Panc1 (cell line): Measurements from ENCODE around the gene RFPL4AL1. TPM values are rescaled to one million over a fixed set of nuclear protein-coding genes. Genes with fewer than 3 reads are reported as not detected.
A peak's percentile ranks its signal among the peaks of the same experiment; 100 is the strongest.
"Not testable (repeated sequence)": the region's sequence is repeated elsewhere in the genome, so short reads cannot be mapped to it uniquely, and the experiment has no call there.

Experiments
- ATAC-seq: fragments of 200-7000 bp; cut with Tn5 transposase; 2 replicates; pipeline ENCODE4 v1.9.1; 2020; ENCODE audit warnings: mild to moderate bottlenecking, moderate library complexity
- Bru-seq: library from RNA; stranded (reverse); fragments of 400-500 nt; gene quantifications from one replicate; lab custom pipeline; 2021; lab: Mats Ljungman, UMichigan
- BruChase-seq, 2 experiments: library from RNA; stranded (reverse); fragments of 400-500 nt; gene quantifications; one replicate each; lab custom pipeline; 2021; lab: Mats Ljungman, UMichigan
- BruUV-seq: library from RNA; stranded (reverse); fragments of 400-500 nt; replicated peaks from 2 replicates; lab custom pipeline; 2021; lab: Mats Ljungman, UMichigan
- CTCF ChIA-PET: fragments of 300-600 bp; sonication (Branson Sonifier 250); formaldehyde crosslinking; loops from one replicate; lab custom pipeline; 2022; ENCODE audit warnings: antibody characterized with exemption; lab: Charles Lee
- POLR2A ChIA-PET: fragments of 300-600 bp; sonication (Branson Sonifier 250); formaldehyde crosslinking; loops from one replicate; lab custom pipeline; 2022; ENCODE audit warnings: antibody characterized with exemption; lab: Charles Lee
- DNase-seq: peaks from one replicate; pipeline ENCODE4 v3.0.0-alpha.2; 2010; ENCODE audit warnings: low read depth, low spot score
- H3K27ac ChIP-seq: 2 replicates; pipeline ENCODE4 v1.5.1; 2011; ENCODE audit warnings: mild to moderate bottlenecking, low read length, inconsistent platforms
- H3K27me3 ChIP-seq: fragments of 200-500 bp; sonication (Bioruptor generic); 2 replicates; pipeline ENCODE4 v1.6.0; 2014; ENCODE audit warnings: low read length, inconsistent platforms; ENCODE audit not compliant: control insufficient read depth, insufficient read depth
- H3K36me3 ChIP-seq: fragments of 200-500 bp; sonication (Bioruptor generic); 2 replicates; pipeline ENCODE4 v1.5.1; 2014; ENCODE audit warnings: inconsistent platforms, mild to moderate bottlenecking, low read length, moderate library complexity; ENCODE audit not compliant: control insufficient read depth, insufficient read depth
- H3K4me1 ChIP-seq: 2 replicates; pipeline ENCODE4 v1.5.1; 2011; ENCODE audit warnings: inconsistent platforms, mild to moderate bottlenecking, low read length, moderate library complexity; ENCODE audit not compliant: control insufficient read depth, insufficient read depth
- H3K4me3 ChIP-seq, 2 experiments: 2 replicates each; pipeline ENCODE4 v1.5.1; 2011 to 2012; ENCODE audit warnings: low read depth in 2 of 2, low read length in 2 of 2, mild to moderate bottlenecking in 2 of 2, inconsistent platforms in 1 of 2, moderate library complexity in 1 of 2
- H3K9me3 ChIP-seq: fragments of 200-500 bp; sonication (Bioruptor generic); 2 replicates; pipeline ENCODE4 v1.5.1; 2014; ENCODE audit warnings: low read depth, mild to moderate bottlenecking, inconsistent platforms, low read length, moderate library complexity; ENCODE audit not compliant: control insufficient read depth, insufficient read depth
- POLR2AphosphoS5 ChIP-seq: IDR thresholded peaks from 2 replicates; pipeline ENCODE4 v1.6.1; 2012; ENCODE audit warnings: mild to moderate bottlenecking, low read depth, low read length, moderate library complexity
- REST ChIP-seq, 2 experiments: IDR thresholded peaks; 2 replicates each; pipeline ENCODE4 v1.6.1; 2011 to 2012; ENCODE audit warnings: low read depth in 2 of 2, control low read depth in 1 of 2, low read length in 1 of 2, mild to moderate bottlenecking in 1 of 2, moderate library complexity in 1 of 2; ENCODE audit not compliant: insufficient read depth in 1 of 2
- SIN3A ChIP-seq: IDR thresholded peaks from 2 replicates; pipeline ENCODE4 v1.6.1; 2012; ENCODE audit warnings: low read depth, mild to moderate bottlenecking, low read length, moderate library complexity, borderline replicate concordance; ENCODE audit not compliant: insufficient read depth
- TCF7L2 ChIP-seq: IDR thresholded peaks from 2 replicates; pipeline ENCODE4 v1.6.1; 2011; ENCODE audit warnings: mild to moderate bottlenecking, low read depth, low read length, inconsistent platforms
- in situ Hi-C: cut with HindIII; loops from 2 replicates; pipeline ENCODE4 v1.10.0; 2016; ENCODE audit warnings: low sequenced_read_pairs, low pct_unique_long_range_greater_than_20kb
- intact Hi-C: fragments of 100-400 bp; cut with micrococcal nuclease; formaldehyde crosslinking; loops from one replicate; pipeline ENCODE4 v1.10.0; 2022; ENCODE audit not compliant: unreplicated experiment
- long read RNA-seq: library from polyadenylated mRNA; unstranded; transcript quantifications from one replicate; pipeline ENCODE4 v2.0.0, GENCODE V29; 2021; ENCODE audit not compliant: unreplicated experiment
- polyA plus RNA-seq: library from polyadenylated mRNA; unstranded; fragments of >200 nt; gene quantifications from one replicate; pipeline ENCODE4 v1.2.1, GENCODE V29; 2012; ENCODE audit warnings: missing spikeins; ENCODE audit not compliant: insufficient read length
- total RNA-seq: library from RNA; stranded (reverse); gene quantifications from one replicate; pipeline ENCODE4 v1.2.1, GENCODE V29; 2021; ENCODE audit not compliant: unreplicated experiment
- TF ChIP-seq, protein P1 (sequence below): fragments of 450-650 bp; IDR thresholded peaks from 2 replicates; pipeline ENCODE4 v1.5.1; 2017; ENCODE audit warnings: mild to moderate bottlenecking

The RFPL4AL1 gene
- not detected for total RNA-seq
- polyA plus RNA-seq, result not detected
- not detected for Bru-seq, nascent RNA
- percentile 13 among the genes with signal in this experiment for BruChase-seq, experiment 1, labeled RNA remaining after a 2-hour chase
- BruChase-seq, experiment 2, labeled RNA remaining after a 6-hour chase, result not detected
- long read RNA-seq, result 0 reads

DNA sequence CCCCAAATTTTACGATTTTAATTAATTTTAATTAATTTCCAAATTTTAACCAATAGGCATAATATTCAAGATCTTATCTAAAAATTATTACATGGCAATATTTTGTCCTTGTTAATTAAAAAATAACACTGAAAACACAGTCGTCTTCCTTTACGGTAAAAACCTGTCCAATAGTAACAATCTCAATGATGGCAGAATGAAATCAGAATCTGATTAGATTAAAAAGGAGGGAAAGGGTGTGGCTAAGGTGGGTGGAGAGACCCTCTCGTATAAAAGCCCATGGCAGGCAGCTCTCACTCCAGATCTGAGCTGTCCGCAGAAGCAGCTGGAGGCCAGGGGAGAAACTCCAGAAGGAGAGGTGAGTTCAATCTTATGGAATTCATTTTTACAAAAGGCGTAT is at the start of gene RFPL4AL1:
TSS of gene RFPL4AL1 (plus strand) at position 301 of the 400 bp plus-strand sequence. CDS start 2,687 bp downstream, outside the sequence.
- POLR2A ChIA-PET, ATAC-seq, H3K4me1 ChIP-seq, in situ Hi-C loops, BruUV-seq, H3K9me3 ChIP-seq, DNase-seq, H3K36me3 ChIP-seq, CTCF ChIA-PET, H3K27ac ChIP-seq, intact Hi-C loops, H3K4me3 ChIP-seq: not testable (repeated sequence)
- peaks cover 14% of the 10 kb centered on the region for H3K27me3 ChIP-seq

GRCh38 chr19:55720214-55720746 is 48.6 kb upstream of the RFPL4AL1 start:
- Histone ChIP-seq H3K27ac (no peak overlapping the region), H3K27me3 (peaks cover 25% of the 10 kb centered on the region), H3K9me3 (peaks cover 4% of the 10 kb centered on the region; the same call in 1 of the 2 replicates), H3K36me3 (no peaks in the 10 kb centered on the region), H3K4me1 (no peaks in the 10 kb centered on the region), H3K4me3 (no peak overlapping the region)
- intact Hi-C loops, result no loop called here
- in situ Hi-C loops, result no loop called here
- no peak for TF ChIP-seq TCF7L2
- TF ChIP-seq, protein P1, sequence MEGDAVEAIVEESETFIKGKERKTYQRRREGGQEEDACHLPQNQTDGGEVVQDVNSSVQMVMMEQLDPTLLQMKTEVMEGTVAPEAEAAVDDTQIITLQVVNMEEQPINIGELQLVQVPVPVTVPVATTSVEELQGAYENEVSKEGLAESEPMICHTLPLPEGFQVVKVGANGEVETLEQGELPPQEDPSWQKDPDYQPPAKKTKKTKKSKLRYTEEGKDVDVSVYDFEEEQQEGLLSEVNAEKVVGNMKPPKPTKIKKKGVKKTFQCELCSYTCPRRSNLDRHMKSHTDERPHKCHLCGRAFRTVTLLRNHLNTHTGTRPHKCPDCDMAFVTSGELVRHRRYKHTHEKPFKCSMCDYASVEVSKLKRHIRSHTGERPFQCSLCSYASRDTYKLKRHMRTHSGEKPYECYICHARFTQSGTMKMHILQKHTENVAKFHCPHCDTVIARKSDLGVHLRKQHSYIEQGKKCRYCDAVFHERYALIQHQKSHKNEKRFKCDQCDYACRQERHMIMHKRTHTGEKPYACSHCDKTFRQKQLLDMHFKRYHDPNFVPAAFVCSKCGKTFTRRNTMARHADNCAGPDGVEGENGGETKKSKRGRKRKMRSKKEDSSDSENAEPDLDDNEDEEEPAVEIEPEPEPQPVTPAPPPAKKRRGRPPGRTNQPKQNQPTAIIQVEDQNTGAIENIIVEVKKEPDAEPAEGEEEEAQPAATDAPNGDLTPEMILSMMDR, result no peak
- TF ChIP-seq REST (IDR thresholded peaks at IDR 0.05; ENCODE audit: insufficient read depth in 1 of 2, low read depth in 2 of 2, low read length in 1 of 2), result no peak
- TF ChIP-seq SIN3A, result no peak
- TF ChIP-seq POLR2AphosphoS5, result no peak
- ATAC-seq (no peak), DNase-seq (no peak)
- POLR2A ChIA-PET, result interaction anchor here (0.6 kb wide), 1 partner anchor 729 kb away, joined by 7 read pairs; no protein-coding TSS in a partner anchor
- CTCF ChIA-PET, result no interaction called here
- BruUV-seq, result no TSS peak

- no peak for ATAC-seq
- peaks cover 4% of the 10 kb centered on the region; the same call in 1 of the 2 replicates for H3K9me3 ChIP-seq
- in situ Hi-C loops, result no loop called here
- H3K36me3 ChIP-seq, result no peaks in the 10 kb centered on the region
- no peak overlapping the region for H3K4me3 ChIP-seq
- no peak for DNase-seq
- TF ChIP-seq REST (IDR thresholded peaks at IDR 0.05; ENCODE audit: insufficient read depth in 1 of 2, low read depth in 2 of 2, low read length in 1 of 2) (no peak), TCF7L2 (no peak)
- POLR2A ChIA-PET, result interaction anchor here (0.6 kb wide), 1 partner anchor 729 kb away, joined by 7 read pairs; no protein-coding TSS in a partner anchor
- CTCF ChIA-PET, result no interaction called here
- intact Hi-C loops, result no loop called here
- no peak overlapping the region for H3K27ac ChIP-seq
- H3K27me3 ChIP-seq, result peaks cover 22% of the 10 kb centered on the region
- no peaks in the 10 kb centered on the region for H3K4me1 ChIP-seq
- no TSS peak for BruUV-seq
Observed at GRCh38 chr19:55720801-55721200, 48.1 kb upstream of the RFPL4AL1 start.
